MCF 10A (cell line): Measurements from ENCODE around the gene NUP98. TPM values are rescaled to one million over a fixed set of nuclear protein-coding genes. Genes with fewer than 3 reads are reported as not detected.

Source experiments
- BruUV-seq: library from RNA; stranded (reverse); fragments of 400-500 nt; replicated peaks from 2 replicates; lab custom pipeline; 2021; lab: Mats Ljungman, UMichigan
- CTCF ChIA-PET: fragments of 300-600 bp; sonication (Branson Sonifier 250); formaldehyde crosslinking; extraction: SDS; loops from one replicate; lab custom pipeline; 2021; ENCODE audit warnings: antibody characterized with exemption, inconsistent platforms; lab: Yijun Ruan, JAX
- POLR2A ChIA-PET: fragments of 300-600, 350-650 bp; sonication (Branson Sonifier 250); formaldehyde crosslinking; extraction: SDS; loops from one replicate; lab custom pipeline; 2020; ENCODE audit warnings: antibody characterized with exemption, inconsistent platforms; lab: Yijun Ruan, JAX
- DNase-seq: peaks from one replicate; pipeline ENCODE4 v3.0.0-alpha.2; 2018; ENCODE audit not compliant: unreplicated experiment
- H3K27ac Mint-ChIP-seq: one replicate; pipeline ENCODE4 v1.8.0; 2022; ENCODE audit warnings: mild to moderate bottlenecking, low read depth, mixed read lengths; ENCODE audit not compliant: unreplicated experiment
- H3K27me3 Mint-ChIP-seq: one replicate; pipeline ENCODE4 v1.8.0; 2022; ENCODE audit warnings: mixed read lengths; ENCODE audit not compliant: insufficient read depth, unreplicated experiment
- H3K36me3 Mint-ChIP-seq: one replicate; pipeline ENCODE4 v1.8.0; 2022; ENCODE audit warnings: mild to moderate bottlenecking, moderate library complexity, mixed read lengths; ENCODE audit not compliant: insufficient read depth, unreplicated experiment
- H3K4me1 Mint-ChIP-seq: one replicate; pipeline ENCODE4 v1.8.0; 2022; ENCODE audit warnings: mixed read lengths; ENCODE audit not compliant: insufficient read depth, unreplicated experiment
- H3K4me3 Mint-ChIP-seq: one replicate; pipeline ENCODE4 v1.8.0; 2022; ENCODE audit warnings: mild to moderate bottlenecking, moderate library complexity, mixed read lengths; ENCODE audit not compliant: unreplicated experiment
- H3K9me3 Mint-ChIP-seq: one replicate; pipeline ENCODE4 v1.8.0; 2022; ENCODE audit warnings: mixed read lengths; ENCODE audit not compliant: unreplicated experiment
- CTCF ChIP-seq: fragments of 200-600 bp; IDR thresholded peaks from one replicate; pipeline ENCODE4 v1.8.0; 2022; ENCODE audit warnings: antibody characterized with exemption, mild to moderate bottlenecking; ENCODE audit not compliant: unreplicated experiment
- intact Hi-C: fragments of 100-400 bp; cut with micrococcal nuclease; formaldehyde crosslinking; loops from 2 replicates; pipeline ENCODE4 v1.14.1; 2022
- total RNA-seq: library from RNA; stranded (reverse); gene quantifications from 2 replicates; pipeline ENCODE4 v1.2.3, GENCODE V29; 2022

NUP98 gene
- total RNA-seq, 1 experiment from 2014 or later = 83.7 TPM

- intact Hi-C loops = no loop called here
- TF ChIP-seq CTCF = no peak
- BruUV-seq = no TSS peak
- H3K27me3 Mint-ChIP-seq = peaks cover 53% of the 10 kb centered on the region
- H3K36me3 Mint-ChIP-seq = no peaks in the 10 kb centered on the region
- H3K4me1 Mint-ChIP-seq = peaks cover 5% of the 10 kb centered on the region
- DNase-seq = no peak
- POLR2A ChIA-PET = no interaction called here
- CTCF ChIA-PET = no interaction called here
- no peak overlapping the region for H3K27ac Mint-ChIP-seq
- no peak overlapping the region for H3K4me3 Mint-ChIP-seq
- no peaks in the 10 kb centered on the region for H3K9me3 Mint-ChIP-seq
Measured at GRCh38 chr11:3637201-3637600, 160.2 kb downstream of the NUP98 start.

DNA sequence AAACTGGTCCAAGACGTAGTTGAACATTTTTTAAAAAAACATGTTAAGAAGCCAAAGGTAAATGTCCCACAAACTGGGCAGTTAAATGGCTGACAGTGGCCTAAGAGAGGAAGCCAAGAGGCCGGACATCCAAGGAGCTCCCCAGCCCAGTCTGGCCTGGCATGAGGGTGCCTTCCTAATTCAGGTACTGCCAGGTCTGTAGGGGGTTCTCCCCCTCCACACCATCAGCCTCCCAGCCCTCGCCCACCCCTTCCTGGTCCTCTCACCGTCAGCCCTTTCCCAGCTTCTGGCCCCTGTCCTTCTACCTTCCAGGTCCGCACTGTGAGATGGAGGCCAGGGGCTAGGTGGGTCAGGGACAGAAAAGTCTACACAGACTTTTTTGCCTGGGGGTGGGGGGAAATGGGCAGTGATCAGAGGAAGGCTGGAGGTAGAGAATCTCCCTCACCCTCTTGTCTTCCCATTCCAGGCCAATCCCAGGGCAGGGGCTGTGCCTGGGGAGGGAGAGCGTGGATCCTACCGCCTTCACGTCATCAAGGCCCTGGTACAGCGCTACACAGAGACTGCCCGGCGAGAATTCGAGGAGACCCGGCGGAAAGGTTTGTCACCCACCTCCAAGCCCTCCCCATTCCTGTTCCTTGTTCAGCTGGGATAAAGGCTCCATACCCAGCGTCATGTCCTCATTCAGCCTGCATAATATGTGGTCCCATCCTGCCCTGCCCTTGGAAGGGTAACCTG lies 161.5 kb downstream of the NUP98 start:
- no peaks in the 10 kb centered on the region for H3K36me3 Mint-ChIP-seq
- H3K9me3 Mint-ChIP-seq = no peaks in the 10 kb centered on the region
- H3K27me3 Mint-ChIP-seq = peaks cover 42% of the 10 kb centered on the region
- no peak for TF ChIP-seq CTCF
- no peak overlapping the region for H3K4me3 Mint-ChIP-seq
- CTCF ChIA-PET = no interaction called here
- POLR2A ChIA-PET = no interaction called here
- DNase-seq = no peak
- no peak overlapping the region for H3K27ac Mint-ChIP-seq
- no TSS peak for BruUV-seq
- no peaks in the 10 kb centered on the region for H3K4me1 Mint-ChIP-seq
- intact Hi-C loops = no loop called here

GRCh38 chr11:3632070-3632660 lies 165.2 kb downstream of the NUP98 start:
- intact Hi-C loops = no loop called here
- CTCF ChIA-PET = interaction anchor here (1.0 to 1.1 kb wide), 2 partner anchors 11 kb away, joined by 4 read pairs; no protein-coding TSS in a partner anchor

More at GRCh38 chr11:3632070-3632660, 165.2 kb downstream of the NUP98 start:
- Mint-ChIP-seq H3K9me3 (no peaks in the 10 kb centered on the region), H3K4me3 (no peak overlapping the region), H3K27ac (peak overlapping the region; percentile 29), H3K27me3 (peaks cover 24% of the 10 kb centered on the region), H3K4me1 (no peaks in the 10 kb centered on the region), H3K36me3 (no peaks in the 10 kb centered on the region)
- DNase-seq = no peak
- no peak for TF ChIP-seq CTCF
- POLR2A ChIA-PET = no interaction called here
- BruUV-seq = no TSS peak
